ENCODE measurements around the gene ATF7. TPM values are rescaled to one million over a fixed set of nuclear protein-coding genes. Genes with fewer than 3 reads are reported as not detected.

Gene ATF7
- total RNA-seq, 1 experiment from 2014 or later, result 26.9 TPM

GRCh38 chr12:53493610-53494391 lies 132.4 kb downstream of the ATF7 start:
- intact Hi-C loops (cut with micrococcal nuclease; ENCODE audit: unreplicated experiment), result loop anchor here (1.0 kb wide), 1 partner anchor 8 kb away; the partner anchor contains the start of gene TARBP2
- Mint-ChIP-seq H3K27me3 (ENCODE audit: insufficient read depth, unreplicated experiment) (no peaks in the 10 kb centered on the region), H3K4me3 (ENCODE audit: unreplicated experiment) (peak overlapping the region; percentile 88), H3K9me3 (ENCODE audit: unreplicated experiment) (no peaks in the 10 kb centered on the region), H3K27ac (ENCODE audit: unreplicated experiment) (peak overlapping the region; percentile 72), H3K4me1 (ENCODE audit: low read depth, unreplicated experiment) (peaks cover 34% of the 10 kb centered on the region), H3K36me3 (ENCODE audit: insufficient read depth, unreplicated experiment) (peaks cover 31% of the 10 kb centered on the region)
- POLR2A ChIA-PET, result interaction anchor here (0.6 kb wide), 1 partner anchor 313 kb away, joined by 3 read pairs; the partner anchor contains the start of gene ZNF740
- no peaks in the 10 kb centered on the region for H3K9me3 ChIP-seq
- no peaks in the 10 kb centered on the region for H3K36me3 ChIP-seq (ENCODE audit: control insufficient read depth, insufficient read depth, low read length)
- TF ChIP-seq CTCF (IDR thresholded peaks at IDR 0.05; ENCODE audit: insufficient read depth in 1 of 2, low read depth in 1 of 2, low read length in 1 of 2, severe bottlenecking in 1 of 2, unreplicated experiment in 1 of 2), result peak in 1 of 2 experiments; percentile 26
- H3K4me3 ChIP-seq (ENCODE audit: low read depth, low read length), result peak overlapping the region; percentile 61
- CTCF ChIA-PET, result interaction anchor here (0.6 to 1.9 kb wide), 6 partner anchors 12 to 173 kb away, joined by 3 to 6 read pairs (median 4); partner anchors contain the start of gene AAAS
- DNase-seq, result no peak
- H3K4me1 ChIP-seq, result peaks cover 18% of the 10 kb centered on the region
- H3K27me3 ChIP-seq (replicated peaks; ENCODE audit: control insufficient read depth, insufficient read depth, low read length), result no peaks in the 10 kb centered on the region
- TSS peak; percentile 93 for BruUV-seq (replicated peaks)

- ChIA-PET CTCF (interaction anchor here (0.6 to 2.1 kb wide), 9 partner anchors 8 to 172 kb away, joined by 3 to 7 read pairs (median 5); partner anchors contain the start of genes AAAS and TARBP2), POLR2A (interaction anchor here (1.0 kb wide), 1 partner anchor 11 kb away, joined by 4 read pairs; no protein-coding TSS in a partner anchor)
Observed at GRCh38 chr12:53492830-53493609, 133.2 kb downstream of the ATF7 start.

More at GRCh38 chr12:53492830-53493609, 133.2 kb downstream of the ATF7 start:
- Mint-ChIP-seq H3K4me1 (ENCODE audit: low read depth, unreplicated experiment) (peaks cover 27% of the 10 kb centered on the region), H3K36me3 (ENCODE audit: insufficient read depth, unreplicated experiment) (peaks cover 27% of the 10 kb centered on the region), H3K27me3 (ENCODE audit: insufficient read depth, unreplicated experiment) (no peaks in the 10 kb centered on the region), H3K9me3 (ENCODE audit: unreplicated experiment) (no peaks in the 10 kb centered on the region), H3K4me3 (ENCODE audit: unreplicated experiment) (peak overlapping the region; percentile 88), H3K27ac (ENCODE audit: unreplicated experiment) (peak overlapping the region; percentile 72)
- no peaks in the 10 kb centered on the region for H3K9me3 ChIP-seq
- DNase-seq, result peak; percentile 96
- intact Hi-C loops (cut with micrococcal nuclease; ENCODE audit: unreplicated experiment), result loop anchor here (1.0 kb wide), 1 partner anchor 8 kb away; the partner anchor contains the start of gene TARBP2
- peaks cover 18% of the 10 kb centered on the region for H3K4me1 ChIP-seq
- no peaks in the 10 kb centered on the region for H3K36me3 ChIP-seq (ENCODE audit: control insufficient read depth, insufficient read depth, low read length)
- no peaks in the 10 kb centered on the region for H3K27me3 ChIP-seq (replicated peaks; ENCODE audit: control insufficient read depth, insufficient read depth, low read length)
- peak overlapping the region; percentile 61 for H3K4me3 ChIP-seq (ENCODE audit: low read depth, low read length)
- TF ChIP-seq CTCF (IDR thresholded peaks at IDR 0.05; ENCODE audit: insufficient read depth in 1 of 2, low read depth in 1 of 2, low read length in 1 of 2, severe bottlenecking in 1 of 2, unreplicated experiment in 1 of 2), result no peak
- BruUV-seq (replicated peaks), result no TSS peak
